ENCODE results near the gene GALNT2. TPM values are rescaled to one million over a fixed set of nuclear protein-coding genes. Genes with fewer than 3 reads are reported as not detected.

GALNT2 gene
- total and polyA plus RNA-seq, 2 donors from 2014 or later, result 20.2 to 59.2 TPM

DNA sequence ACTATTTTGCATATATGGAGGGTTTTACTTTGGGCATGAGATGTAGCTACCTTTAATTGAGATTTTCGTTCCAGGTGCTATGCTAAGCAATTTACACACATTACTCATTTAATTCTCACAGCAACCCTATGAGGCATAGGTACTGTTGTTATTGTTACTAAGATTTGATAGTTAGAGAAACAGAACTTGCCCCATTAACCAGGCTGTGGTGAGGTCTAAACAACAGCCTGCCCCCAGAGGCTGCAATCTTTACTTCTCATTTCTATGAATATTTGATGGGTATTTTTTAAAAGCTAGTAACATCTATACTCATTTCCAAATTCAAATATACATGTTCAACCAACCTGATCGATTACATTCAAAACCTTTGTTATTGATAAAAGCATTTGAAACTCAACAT lies 155.6 kb downstream of the GALNT2 start:
- H3K9me3 ChIP-seq (ENCODE audit: control insufficient read depth in 2 of 3, insufficient read depth in 1 of 3, low read length in 3 of 3), result no peaks in the 10 kb centered on the region
- no peak overlapping the region for H3K27ac ChIP-seq (ENCODE audit: low read depth in 2 of 2, low read length in 2 of 2)
- H3K9ac ChIP-seq (ENCODE audit: low read length in 3 of 3), result no peak overlapping the region
- no peaks in the 10 kb centered on the region for H3K36me3 ChIP-seq (ENCODE audit: control insufficient read depth in 2 of 3, insufficient read depth in 3 of 3, low read length in 3 of 3)
- H3K4me1 ChIP-seq (ENCODE audit: control insufficient read depth in 2 of 3, insufficient read depth in 2 of 3, low read depth in 1 of 3, low read length in 3 of 3), result no peaks in the 10 kb centered on the region
- TF ChIP-seq, protein P1, sequence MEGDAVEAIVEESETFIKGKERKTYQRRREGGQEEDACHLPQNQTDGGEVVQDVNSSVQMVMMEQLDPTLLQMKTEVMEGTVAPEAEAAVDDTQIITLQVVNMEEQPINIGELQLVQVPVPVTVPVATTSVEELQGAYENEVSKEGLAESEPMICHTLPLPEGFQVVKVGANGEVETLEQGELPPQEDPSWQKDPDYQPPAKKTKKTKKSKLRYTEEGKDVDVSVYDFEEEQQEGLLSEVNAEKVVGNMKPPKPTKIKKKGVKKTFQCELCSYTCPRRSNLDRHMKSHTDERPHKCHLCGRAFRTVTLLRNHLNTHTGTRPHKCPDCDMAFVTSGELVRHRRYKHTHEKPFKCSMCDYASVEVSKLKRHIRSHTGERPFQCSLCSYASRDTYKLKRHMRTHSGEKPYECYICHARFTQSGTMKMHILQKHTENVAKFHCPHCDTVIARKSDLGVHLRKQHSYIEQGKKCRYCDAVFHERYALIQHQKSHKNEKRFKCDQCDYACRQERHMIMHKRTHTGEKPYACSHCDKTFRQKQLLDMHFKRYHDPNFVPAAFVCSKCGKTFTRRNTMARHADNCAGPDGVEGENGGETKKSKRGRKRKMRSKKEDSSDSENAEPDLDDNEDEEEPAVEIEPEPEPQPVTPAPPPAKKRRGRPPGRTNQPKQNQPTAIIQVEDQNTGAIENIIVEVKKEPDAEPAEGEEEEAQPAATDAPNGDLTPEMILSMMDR (IDR thresholded peaks at IDR 0.05; ENCODE audit: borderline replicate concordance, extremely low read depth, insufficient read depth), result no peak
- FAIRE-seq (no peak), DNase-seq (no peak)
- intact Hi-C loops (cut with DNase I), result no loop called here
- no peak overlapping the region for H3K4me3 ChIP-seq (ENCODE audit: low read length in 3 of 3)
- H3K27me3 ChIP-seq (ENCODE audit: control insufficient read depth, insufficient read depth, low read length), result no peaks in the 10 kb centered on the region

- no peak for FAIRE-seq
- intact Hi-C loops (cut with DNase I), result no loop called here
- H3K4me3 ChIP-seq (ENCODE audit: low read length in 3 of 3), result no peak overlapping the region
- no peaks in the 10 kb centered on the region for H3K9me3 ChIP-seq (ENCODE audit: control insufficient read depth in 2 of 3, insufficient read depth in 1 of 3, low read length in 3 of 3)
- peak in 2 of 5 donors; percentile 24 to 28 for DNase-seq
- no peaks in the 10 kb centered on the region for H3K27me3 ChIP-seq (ENCODE audit: control insufficient read depth, insufficient read depth, low read length)
- no peak overlapping the region for H3K27ac ChIP-seq (ENCODE audit: low read depth in 2 of 2, low read length in 2 of 2)
- H3K36me3 ChIP-seq (ENCODE audit: control insufficient read depth in 2 of 3, insufficient read depth in 3 of 3, low read length in 3 of 3), result no peaks in the 10 kb centered on the region
- H3K9ac ChIP-seq (ENCODE audit: low read length in 3 of 3), result no peak overlapping the region
- no peaks in the 10 kb centered on the region for H3K4me1 ChIP-seq (ENCODE audit: control insufficient read depth in 2 of 3, insufficient read depth in 2 of 3, low read depth in 1 of 3, low read length in 3 of 3)
- TF ChIP-seq, protein P1 (IDR thresholded peaks at IDR 0.05; ENCODE audit: borderline replicate concordance, extremely low read depth, insufficient read depth), result no peak
Observed at GRCh38 chr1:230224101-230224960, 157.3 kb downstream of the GALNT2 start.

GRCh38 chr1:230226007-230226800 lies 159.2 kb downstream of the GALNT2 start:
- FAIRE-seq (no peak), DNase-seq (no peak)
- Histone ChIP-seq H3K36me3 (ENCODE audit: control insufficient read depth in 2 of 3, insufficient read depth in 3 of 3, low read length in 3 of 3) (no peaks in the 10 kb centered on the region), H3K27ac (ENCODE audit: low read depth in 2 of 2, low read length in 2 of 2) (no peak overlapping the region), H3K9me3 (ENCODE audit: control insufficient read depth in 2 of 3, insufficient read depth in 1 of 3, low read length in 3 of 3) (no peaks in the 10 kb centered on the region), H3K4me3 (ENCODE audit: low read length in 3 of 3) (no peak overlapping the region), H3K9ac (ENCODE audit: low read length in 3 of 3) (no peak overlapping the region), H3K27me3 (ENCODE audit: control insufficient read depth, insufficient read depth, low read length) (no peaks in the 10 kb centered on the region), H3K4me1 (ENCODE audit: control insufficient read depth in 2 of 3, insufficient read depth in 2 of 3, low read depth in 1 of 3, low read length in 3 of 3) (peaks cover 0 to under 1% (median 0%) of the 10 kb centered on the region in 3 donors)
- TF ChIP-seq, protein P1 (IDR thresholded peaks at IDR 0.05; ENCODE audit: borderline replicate concordance, extremely low read depth, insufficient read depth), result no peak
- intact Hi-C loops (cut with DNase I), result no loop called here

Measured in kidney (tissue), 14 donors.